CD4-positive, alpha-beta memory T cell (primary cell): ENCODE data around the gene AMOT. TPM values are rescaled to one million over a fixed set of nuclear protein-coding genes. Genes with fewer than 3 reads are reported as not detected.

Source experiments
- CTCF ChIA-PET: fragments of 350-600 bp; sonication (Branson Sonifier 250); formaldehyde crosslinking; loops from one replicate; lab custom pipeline; 2021; ENCODE audit warnings: inconsistent platforms; ENCODE audit not compliant: partially characterized antibody; lab: Charles Lee
- POLR2A ChIA-PET: fragments of 350-600 bp; sonication (Branson Sonifier 250); formaldehyde crosslinking; loops from one replicate; lab custom pipeline; 2021; ENCODE audit not compliant: partially characterized antibody; lab: Charles Lee
- DNase-seq, 5 donors: peaks; one replicate each; pipeline versions ENCODE4 v3.0.0 to v3.0.0-alpha.2; 2020 to 2022; ENCODE audit warnings: mixed read lengths in 1 of 5
- H3K27ac ChIP-seq: one replicate; pipeline ENCODE4 v1.7.0; 2013; ENCODE audit warnings: low read depth, low read length
- H3K27me3 ChIP-seq: 2 replicates; pipeline ENCODE4 v1.7.0; 2013; ENCODE audit warnings: mild to moderate bottlenecking, low read length, moderate library complexity; ENCODE audit not compliant: insufficient read depth
- H3K36me3 ChIP-seq: 2 replicates; pipeline ENCODE4 v1.7.0; 2013; ENCODE audit warnings: mild to moderate bottlenecking, low read length, moderate library complexity; ENCODE audit not compliant: insufficient read depth
- H3K4me1 ChIP-seq: 2 replicates; pipeline ENCODE4 v1.7.0; 2013; ENCODE audit warnings: mild to moderate bottlenecking, low read length, moderate library complexity; ENCODE audit not compliant: insufficient read depth
- H3K4me3 ChIP-seq, 2 donors: one replicate each; pipeline ENCODE4 v1.7.0; 2013; ENCODE audit warnings: low read length in 2 of 2, mild to moderate bottlenecking in 1 of 2
- H3K9me3 ChIP-seq, 2 donors: one replicate each; pipeline ENCODE4 v1.7.0; 2013; ENCODE audit warnings: low read length in 2 of 2, control low read depth in 1 of 2; ENCODE audit not compliant: control insufficient read depth in 1 of 2
- H3K27ac Mint-ChIP-seq, 7 donors: one replicate each; pipeline ENCODE4 v1.8.0; 2020 to 2021; ENCODE audit warnings: mixed read lengths in 7 of 7, mild to moderate bottlenecking in 6 of 7, inconsistent platforms in 3 of 7, moderate library complexity in 3 of 7
- H3K27me3 Mint-ChIP-seq, 2 donors: one replicate each; pipeline ENCODE4 v1.8.0; 2020 to 2021; ENCODE audit warnings: mixed read lengths in 2 of 2
- H3K36me3 Mint-ChIP-seq, 2 donors: one replicate each; pipeline ENCODE4 v1.8.0; 2020 to 2021; ENCODE audit warnings: mixed read lengths in 2 of 2, inconsistent platforms in 1 of 2, mild to moderate bottlenecking in 1 of 2
- H3K4me1 Mint-ChIP-seq, 4 donors: one replicate each; pipeline ENCODE4 v1.8.0; 2020 to 2021; ENCODE audit warnings: mixed read lengths in 4 of 4, mild to moderate bottlenecking in 1 of 4
- H3K4me3 Mint-ChIP-seq, 8 donors: one replicate each; pipeline ENCODE4 v1.8.0; 2020 to 2021; ENCODE audit warnings: mixed read lengths in 8 of 8, mild to moderate bottlenecking in 7 of 8, moderate library complexity in 6 of 8, inconsistent platforms in 3 of 8
- H3K9me3 Mint-ChIP-seq, 8 donors: one replicate each; pipeline ENCODE4 v1.8.0; 2020 to 2021; ENCODE audit warnings: mixed read lengths in 8 of 8, mild to moderate bottlenecking in 5 of 8, inconsistent platforms in 3 of 8, moderate library complexity in 1 of 8
- intact Hi-C: fragments of 100-400 bp; cut with micrococcal nuclease; formaldehyde crosslinking; loops from one replicate; pipeline ENCODE4 v1.15.1; 2023
- polyA plus RNA-seq, 2 donors: library from polyadenylated mRNA; unstranded; fragments of 300-500 nt; fragmentation: Illumina TruSeq; gene quantifications; one replicate each; pipeline ENCODE4 v1.2.3, GENCODE V29; 2021
- total RNA-seq, 2 experiments: library from RNA; stranded (reverse); gene quantifications; one replicate each; pipeline ENCODE4 v1.2.3, GENCODE V29; 2021

The AMOT gene
- total and polyA plus RNA-seq, 4 experiments from 2014 or later: 0.52 to 4.4 (median 3.5) TPM

DNA sequence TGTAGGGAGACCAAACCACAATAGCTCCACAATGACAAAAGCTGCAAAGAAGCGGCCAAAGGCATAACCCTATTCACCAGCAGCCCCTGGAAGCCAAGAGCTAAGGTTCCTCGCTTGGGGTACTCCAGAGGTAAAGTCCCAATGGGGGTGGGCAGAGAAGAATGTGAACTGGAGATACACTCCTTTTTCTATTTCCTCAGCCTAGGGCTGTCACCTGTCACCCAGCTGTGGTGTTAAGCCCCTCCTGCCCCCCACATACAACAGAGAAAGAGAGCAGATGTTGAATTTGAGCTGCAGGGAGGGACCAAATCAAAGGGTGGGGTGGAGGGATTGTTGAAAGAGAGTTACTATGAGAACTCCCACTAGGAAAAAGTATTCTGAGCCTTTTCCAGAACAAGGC, 26.1 kb downstream of the AMOT start:
- intact Hi-C loops: no loop called here
- Histone ChIP-seq H3K36me3 (no peaks in the 10 kb centered on the region), H3K9me3 (no peaks in the 10 kb centered on the region), H3K27ac (no peak overlapping the region), H3K27me3 (no peaks in the 10 kb centered on the region), H3K4me3 (no peak overlapping the region), H3K4me1 (no peaks in the 10 kb centered on the region)
- DNase-seq: no peak
- H3K4me1 Mint-ChIP-seq: no peaks in the 10 kb centered on the region
- peaks cover 3 to 4% of the 10 kb centered on the region in 2 donors for H3K36me3 Mint-ChIP-seq
- POLR2A ChIA-PET: no interaction called here
- H3K27ac Mint-ChIP-seq: no peak overlapping the region
- no peak overlapping the region for H3K4me3 Mint-ChIP-seq
- CTCF ChIA-PET: no interaction called here
- no peaks in the 10 kb centered on the region for H3K27me3 Mint-ChIP-seq
- no peaks in the 10 kb centered on the region for H3K9me3 Mint-ChIP-seq

DNA sequence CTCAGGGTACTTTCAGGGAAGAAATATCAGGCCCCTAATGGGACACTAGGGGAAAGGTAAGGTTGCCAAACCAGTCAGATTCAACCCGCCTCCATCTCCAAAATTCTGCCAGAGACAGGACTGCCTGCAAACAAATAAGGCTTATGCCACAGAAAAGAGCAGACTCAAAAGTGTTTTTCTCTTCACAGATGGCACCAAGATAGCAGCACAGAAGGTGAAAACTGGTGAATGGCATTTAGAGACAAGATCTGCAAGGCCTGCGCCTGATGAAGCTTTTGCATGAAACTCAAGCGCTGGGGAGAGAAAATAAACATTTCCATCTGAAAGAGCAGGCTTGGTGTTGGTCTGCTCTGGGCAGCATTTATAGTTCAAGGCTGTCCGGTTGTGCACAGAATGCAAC, 27.9 kb downstream of the AMOT start:
- no peaks in the 10 kb centered on the region for H3K4me1 ChIP-seq
- Mint-ChIP-seq H3K4me1 (no peaks in the 10 kb centered on the region), H3K4me3 (no peak overlapping the region), H3K36me3 (peaks cover 7 to 8% of the 10 kb centered on the region in 2 donors), H3K27me3 (no peaks in the 10 kb centered on the region), H3K27ac (no peak overlapping the region), H3K9me3 (no peaks in the 10 kb centered on the region)
- no peak overlapping the region for H3K27ac ChIP-seq
- POLR2A ChIA-PET: no interaction called here
- H3K27me3 ChIP-seq: no peaks in the 10 kb centered on the region
- no peak for DNase-seq
- intact Hi-C loops: no loop called here
- H3K4me3 ChIP-seq: no peak overlapping the region
- no peaks in the 10 kb centered on the region for H3K36me3 ChIP-seq
- CTCF ChIA-PET: no interaction called here
- no peaks in the 10 kb centered on the region for H3K9me3 ChIP-seq

DNA sequence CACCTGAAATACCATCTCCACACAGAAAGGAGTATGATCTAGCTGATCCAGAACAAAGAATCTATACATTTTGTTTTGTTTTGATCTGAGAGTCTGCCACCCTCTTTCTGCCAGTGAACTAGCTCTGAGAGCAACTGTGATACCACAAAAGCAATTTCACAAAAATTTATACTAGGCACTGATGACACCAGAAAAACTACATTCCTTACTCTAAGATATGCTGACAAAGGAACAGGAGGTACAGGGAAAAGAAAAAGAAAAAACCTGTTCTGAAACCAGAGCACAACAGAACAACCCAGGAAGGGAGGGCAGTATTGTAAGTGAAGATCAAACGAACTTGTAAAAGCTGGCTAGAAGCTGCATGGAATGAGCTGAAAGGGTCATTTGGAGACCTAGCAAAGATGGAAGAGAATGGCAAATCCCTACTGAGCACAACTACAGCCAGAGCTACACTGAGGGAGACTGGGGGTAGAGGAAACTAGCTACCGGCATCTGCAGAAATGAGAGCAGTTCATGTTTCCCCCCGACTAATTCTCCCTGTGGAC, 31.9 kb downstream of the AMOT start:
- H3K9me3 ChIP-seq: no peaks in the 10 kb centered on the region
- Mint-ChIP-seq H3K27me3 (no peaks in the 10 kb centered on the region), H3K9me3 (no peaks in the 10 kb centered on the region), H3K36me3 (peaks cover 9 to 10% of the 10 kb centered on the region in 2 donors), H3K27ac (no peak overlapping the region), H3K4me1 (no peaks in the 10 kb centered on the region), H3K4me3 (no peak overlapping the region)
- CTCF ChIA-PET: no interaction called here
- H3K36me3 ChIP-seq: no peaks in the 10 kb centered on the region
- DNase-seq: no peak
- intact Hi-C loops: no loop called here
- POLR2A ChIA-PET: no interaction called here
- H3K27ac ChIP-seq: no peak overlapping the region
- no peaks in the 10 kb centered on the region for H3K27me3 ChIP-seq
- H3K4me3 ChIP-seq: no peak overlapping the region
- no peaks in the 10 kb centered on the region for H3K4me1 ChIP-seq

DNA sequence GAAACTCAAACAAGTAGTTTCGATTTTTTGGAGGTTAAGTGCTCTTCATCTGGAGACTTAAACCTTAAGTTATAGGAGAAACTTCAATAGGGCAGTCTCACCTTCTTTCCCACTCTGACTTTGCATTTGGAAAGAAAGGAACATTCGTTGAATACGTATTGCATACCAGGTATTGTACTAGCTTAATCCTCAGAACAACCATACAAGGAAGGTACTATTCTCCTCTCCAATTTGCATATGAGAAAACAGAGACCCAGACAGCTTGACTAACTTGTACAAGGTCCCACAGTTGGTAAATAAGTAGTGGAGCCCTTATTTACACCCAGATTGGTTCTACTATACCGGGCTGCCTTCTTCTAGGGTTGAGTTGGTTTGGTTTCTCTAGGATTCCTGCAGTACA, 32.6 kb downstream of the AMOT start:
- Mint-ChIP-seq H3K36me3 (peaks cover 8 to 10% of the 10 kb centered on the region in 2 donors), H3K9me3 (no peaks in the 10 kb centered on the region), H3K4me1 (no peaks in the 10 kb centered on the region), H3K27me3 (no peaks in the 10 kb centered on the region), H3K27ac (peak overlapping the region in 1 of 7 donors; percentile 19), H3K4me3 (no peak overlapping the region)
- Histone ChIP-seq H3K27me3 (no peaks in the 10 kb centered on the region), H3K4me3 (no peak overlapping the region), H3K4me1 (no peaks in the 10 kb centered on the region), H3K9me3 (no peaks in the 10 kb centered on the region), H3K27ac (no peak overlapping the region), H3K36me3 (no peaks in the 10 kb centered on the region)
- ChIA-PET CTCF (no interaction called here), POLR2A (no interaction called here)
- no peak for DNase-seq
- intact Hi-C loops: no loop called here

- H3K36me3 ChIP-seq: no peaks in the 10 kb centered on the region
- Mint-ChIP-seq H3K27me3 (no peaks in the 10 kb centered on the region), H3K4me3 (no peak overlapping the region), H3K36me3 (peaks cover 8 to 22% of the 10 kb centered on the region in 2 donors), H3K27ac (no peak overlapping the region), H3K9me3 (peaks cover 0 to 1% (median 0%) of the 10 kb centered on the region in 8 donors), H3K4me1 (no peaks in the 10 kb centered on the region)
- no peak overlapping the region for H3K27ac ChIP-seq
- DNase-seq: no peak
- ChIA-PET CTCF (no interaction called here), POLR2A (no interaction called here)
- no peaks in the 10 kb centered on the region for H3K9me3 ChIP-seq
- H3K4me1 ChIP-seq: no peaks in the 10 kb centered on the region
- no peaks in the 10 kb centered on the region for H3K27me3 ChIP-seq
- H3K4me3 ChIP-seq: no peak overlapping the region
- intact Hi-C loops: no loop called here
These were observed 37.6 kb downstream of the AMOT start for GRCh38 chrX:112803060-112803459.

GRCh38 chrX:112802541-112802940, 38.1 kb downstream of the AMOT start:
- ChIA-PET POLR2A (no interaction called here), CTCF (no interaction called here)
- Histone ChIP-seq H3K4me3 (no peak overlapping the region), H3K36me3 (no peaks in the 10 kb centered on the region), H3K27ac (no peak overlapping the region), H3K9me3 (no peaks in the 10 kb centered on the region), H3K27me3 (no peaks in the 10 kb centered on the region), H3K4me1 (no peaks in the 10 kb centered on the region)
- Mint-ChIP-seq H3K36me3 (peaks cover 8 to 22% of the 10 kb centered on the region in 2 donors), H3K9me3 (peaks cover 0 to 1% (median 0%) of the 10 kb centered on the region in 8 donors), H3K4me3 (no peak overlapping the region), H3K4me1 (no peaks in the 10 kb centered on the region), H3K27ac (no peak overlapping the region), H3K27me3 (no peaks in the 10 kb centered on the region)
- intact Hi-C loops: no loop called here
- DNase-seq: no peak

- no peak overlapping the region for H3K4me3 ChIP-seq
- Mint-ChIP-seq H3K36me3 (peaks cover 6 to 22% of the 10 kb centered on the region in 2 donors), H3K27me3 (no peaks in the 10 kb centered on the region), H3K4me3 (no peak overlapping the region), H3K9me3 (peaks cover 0 to 1% (median 0%) of the 10 kb centered on the region in 8 donors), H3K4me1 (no peaks in the 10 kb centered on the region), H3K27ac (no peak overlapping the region)
- no peak overlapping the region for H3K27ac ChIP-seq
- DNase-seq: no peak
- no peaks in the 10 kb centered on the region for H3K36me3 ChIP-seq
- CTCF ChIA-PET: no interaction called here
- no peaks in the 10 kb centered on the region for H3K4me1 ChIP-seq
- POLR2A ChIA-PET: no interaction called here
- no peaks in the 10 kb centered on the region for H3K9me3 ChIP-seq
- intact Hi-C loops: no loop called here
- no peaks in the 10 kb centered on the region for H3K27me3 ChIP-seq
These were observed 39.5 kb downstream of the AMOT start for GRCh38 chrX:112800971-112801775.
